ENCODE data around the gene RNF213. TPM values are rescaled to one million over a fixed set of nuclear protein-coding genes. Genes with fewer than 3 reads are reported as not detected.

RNF213 gene
- total and polyA plus RNA-seq, 2 donors (not counting 1 experiment from before 2014, with no cell fraction given), result 36.8 to 245 TPM

DNA sequence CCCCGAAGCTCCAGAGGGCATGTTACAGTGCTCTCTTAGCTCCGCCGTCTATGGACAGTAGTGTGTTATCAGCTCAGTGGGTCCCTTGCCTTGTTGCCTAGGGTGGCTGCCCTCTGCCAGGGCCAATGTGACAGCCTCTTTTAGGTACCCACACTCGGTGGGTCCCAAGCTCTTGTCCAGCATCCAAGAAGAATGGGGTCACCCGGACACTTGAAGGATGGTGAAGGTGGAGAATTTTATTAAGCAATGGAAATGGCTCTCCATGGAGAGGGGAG lies 57.0 kb downstream of the RNF213 start:
- Histone ChIP-seq H3K27ac (ENCODE audit: insufficient read depth, low read length) (no peak overlapping the region), H3K4me2 (ENCODE audit: extremely low read depth, insufficient read depth, low read length) (no peak overlapping the region), H3K27me3 (ENCODE audit: control insufficient read depth, insufficient read depth, low read length) (no peaks in the 10 kb centered on the region), H3K4me1 (ENCODE audit: control insufficient read depth, extremely low read depth, insufficient read depth, low read length) (no peaks in the 10 kb centered on the region), H3K9ac (ENCODE audit: insufficient read depth, low read length) (no peak overlapping the region), H3K36me3 (ENCODE audit: control insufficient read depth, insufficient read depth, low read length) (peaks cover 22% of the 10 kb centered on the region), H3K79me2 (ENCODE audit: control insufficient read depth, insufficient read depth, low read length) (peaks cover 12% of the 10 kb centered on the region), H3K4me3 (replicated peaks in 1 of 4; ENCODE audit: control extremely low read depth in 1 of 4, insufficient read depth in 1 of 4, low read depth in 3 of 4, low read length in 4 of 4) (no peak overlapping the region), H2AFZ (ENCODE audit: low read length) (no peak overlapping the region), H3K9me3 (ENCODE audit: control insufficient read depth, insufficient read depth, low read depth, low read length) (no peaks in the 10 kb centered on the region), H4K20me1 (ENCODE audit: control insufficient read depth, extremely low read depth, insufficient read depth, low read length) (no peaks in the 10 kb centered on the region)
- TF ChIP-seq, protein P1, sequence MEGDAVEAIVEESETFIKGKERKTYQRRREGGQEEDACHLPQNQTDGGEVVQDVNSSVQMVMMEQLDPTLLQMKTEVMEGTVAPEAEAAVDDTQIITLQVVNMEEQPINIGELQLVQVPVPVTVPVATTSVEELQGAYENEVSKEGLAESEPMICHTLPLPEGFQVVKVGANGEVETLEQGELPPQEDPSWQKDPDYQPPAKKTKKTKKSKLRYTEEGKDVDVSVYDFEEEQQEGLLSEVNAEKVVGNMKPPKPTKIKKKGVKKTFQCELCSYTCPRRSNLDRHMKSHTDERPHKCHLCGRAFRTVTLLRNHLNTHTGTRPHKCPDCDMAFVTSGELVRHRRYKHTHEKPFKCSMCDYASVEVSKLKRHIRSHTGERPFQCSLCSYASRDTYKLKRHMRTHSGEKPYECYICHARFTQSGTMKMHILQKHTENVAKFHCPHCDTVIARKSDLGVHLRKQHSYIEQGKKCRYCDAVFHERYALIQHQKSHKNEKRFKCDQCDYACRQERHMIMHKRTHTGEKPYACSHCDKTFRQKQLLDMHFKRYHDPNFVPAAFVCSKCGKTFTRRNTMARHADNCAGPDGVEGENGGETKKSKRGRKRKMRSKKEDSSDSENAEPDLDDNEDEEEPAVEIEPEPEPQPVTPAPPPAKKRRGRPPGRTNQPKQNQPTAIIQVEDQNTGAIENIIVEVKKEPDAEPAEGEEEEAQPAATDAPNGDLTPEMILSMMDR (conservative IDR thresholded peaks at IDR 0.05 in 1 of 2, IDR thresholded peaks at IDR 0.05 in 1 of 2; ENCODE audit: low read depth in 1 of 2, low read length in 2 of 2), result no peak
- no peak for TF ChIP-seq EZH2 (IDR thresholded peaks at IDR 0.05; ENCODE audit: low read length, missing control alignments)
- DNase-seq (ENCODE audit: low read depth in 2 of 2), result no peak

DNA sequence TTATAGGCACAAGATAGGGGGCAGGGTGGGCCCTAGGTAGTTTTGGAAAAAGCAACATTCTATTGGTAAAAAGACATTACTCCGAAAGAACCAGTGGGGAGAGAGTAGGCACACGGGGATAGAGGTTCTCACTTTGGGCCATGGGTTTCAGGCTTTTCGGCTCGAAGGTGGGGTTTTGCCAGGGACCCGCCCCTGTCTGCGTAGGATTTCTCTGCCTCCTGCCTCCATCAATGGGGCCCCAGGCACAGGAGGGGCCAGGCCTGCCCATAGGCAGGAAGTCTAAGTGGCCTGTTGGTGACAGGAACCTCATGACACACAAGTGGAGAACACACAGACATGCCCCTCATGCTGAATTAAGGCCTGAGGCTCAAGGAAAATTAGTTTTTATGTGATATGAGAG lies 57.5 kb downstream of the RNF213 start:
- H3K9ac ChIP-seq (ENCODE audit: insufficient read depth, low read length), result no peak overlapping the region
- no peaks in the 10 kb centered on the region for H3K27me3 ChIP-seq (ENCODE audit: control insufficient read depth, insufficient read depth, low read length)
- no peaks in the 10 kb centered on the region for H3K4me1 ChIP-seq (ENCODE audit: control insufficient read depth, extremely low read depth, insufficient read depth, low read length)
- peaks cover 16% of the 10 kb centered on the region for H3K36me3 ChIP-seq (ENCODE audit: control insufficient read depth, insufficient read depth, low read length)
- H2AFZ ChIP-seq (ENCODE audit: low read length), result no peak overlapping the region
- DNase-seq (ENCODE audit: low read depth in 2 of 2), result no peak
- no peaks in the 10 kb centered on the region for H3K9me3 ChIP-seq (ENCODE audit: control insufficient read depth, insufficient read depth, low read depth, low read length)
- H4K20me1 ChIP-seq (ENCODE audit: control insufficient read depth, extremely low read depth, insufficient read depth, low read length), result no peaks in the 10 kb centered on the region
- peaks cover 7% of the 10 kb centered on the region for H3K79me2 ChIP-seq (ENCODE audit: control insufficient read depth, insufficient read depth, low read length)
- TF ChIP-seq EZH2 (IDR thresholded peaks at IDR 0.05; ENCODE audit: low read length, missing control alignments), result no peak
- TF ChIP-seq, protein P1 (conservative IDR thresholded peaks at IDR 0.05 in 1 of 2, IDR thresholded peaks at IDR 0.05 in 1 of 2; ENCODE audit: low read depth in 1 of 2, low read length in 2 of 2), result no peak
- H3K4me2 ChIP-seq (ENCODE audit: extremely low read depth, insufficient read depth, low read length), result no peak overlapping the region
- no peak overlapping the region for H3K4me3 ChIP-seq (replicated peaks in 1 of 4; ENCODE audit: control extremely low read depth in 1 of 4, insufficient read depth in 1 of 4, low read depth in 3 of 4, low read length in 4 of 4)
- no peak overlapping the region for H3K27ac ChIP-seq (ENCODE audit: insufficient read depth, low read length)

DNA sequence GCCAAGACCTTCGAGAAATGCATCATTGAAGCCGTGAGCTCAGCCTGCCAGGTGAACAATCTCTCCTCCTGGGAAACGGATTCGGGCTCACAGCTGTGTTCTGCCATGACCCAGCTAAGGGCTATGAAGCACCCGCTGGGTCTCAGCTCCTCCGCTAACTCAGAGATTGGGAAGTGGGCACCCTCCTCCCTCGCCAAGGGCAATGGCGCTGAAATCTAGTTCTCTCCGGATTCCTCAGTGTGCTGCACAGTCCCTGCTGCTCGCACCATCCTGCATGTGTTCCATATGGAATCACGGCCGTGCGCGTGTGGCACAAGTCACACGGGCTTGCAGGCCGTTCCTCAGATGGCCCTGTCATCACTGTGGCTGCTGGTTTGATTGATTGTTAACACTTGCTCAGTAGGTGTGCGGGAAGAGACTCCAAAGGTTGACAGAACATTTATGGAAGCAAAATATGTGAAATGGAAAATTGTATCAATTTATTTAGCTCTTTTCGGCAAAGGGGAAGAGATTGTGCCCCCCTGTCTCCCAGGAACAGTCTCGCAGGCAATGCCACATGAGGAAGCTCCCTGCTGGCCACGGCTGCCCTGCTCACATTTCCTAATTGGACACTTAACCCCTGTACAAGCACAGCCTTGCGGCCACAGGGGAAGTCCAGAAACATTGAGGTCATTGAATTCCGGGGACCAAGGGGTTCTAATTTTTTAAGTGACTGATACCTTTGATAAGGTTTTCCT lies 58.8 kb downstream of the RNF213 start:
- H3K4me2 ChIP-seq (ENCODE audit: extremely low read depth, insufficient read depth, low read length), result no peak overlapping the region
- no peaks in the 10 kb centered on the region for H4K20me1 ChIP-seq (ENCODE audit: control insufficient read depth, extremely low read depth, insufficient read depth, low read length)
- TF ChIP-seq, protein P1 (conservative IDR thresholded peaks at IDR 0.05 in 1 of 2, IDR thresholded peaks at IDR 0.05 in 1 of 2; ENCODE audit: low read depth in 1 of 2, low read length in 2 of 2), result no peak
- no peak for TF ChIP-seq EZH2 (IDR thresholded peaks at IDR 0.05; ENCODE audit: low read length, missing control alignments)
- no peak overlapping the region for H2AFZ ChIP-seq (ENCODE audit: low read length)
- H3K27me3 ChIP-seq (ENCODE audit: control insufficient read depth, insufficient read depth, low read length), result no peaks in the 10 kb centered on the region
- peaks cover 2% of the 10 kb centered on the region for H3K79me2 ChIP-seq (ENCODE audit: control insufficient read depth, insufficient read depth, low read length)
- no peak overlapping the region for H3K4me3 ChIP-seq (replicated peaks in 1 of 4; ENCODE audit: control extremely low read depth in 1 of 4, insufficient read depth in 1 of 4, low read depth in 3 of 4, low read length in 4 of 4)
- DNase-seq (ENCODE audit: low read depth in 2 of 2), result no peak
- H3K9me3 ChIP-seq (ENCODE audit: control insufficient read depth, insufficient read depth, low read depth, low read length), result no peaks in the 10 kb centered on the region
- H3K9ac ChIP-seq (ENCODE audit: insufficient read depth, low read length), result no peak overlapping the region
- no peak overlapping the region for H3K27ac ChIP-seq (ENCODE audit: insufficient read depth, low read length)
- H3K4me1 ChIP-seq (ENCODE audit: control insufficient read depth, extremely low read depth, insufficient read depth, low read length), result no peaks in the 10 kb centered on the region
- peaks cover 15% of the 10 kb centered on the region for H3K36me3 ChIP-seq (ENCODE audit: control insufficient read depth, insufficient read depth, low read length)

Measured in fibroblast of lung (primary cell).